SIG-M5 treated with dmso at 0.1 percent for 504 hours (cell line): ENCODE data around the gene EXOSC6.
"Not testable (repeated sequence)": the region's sequence is repeated elsewhere in the genome, so short reads cannot be mapped to it uniquely, and the experiment has no call there.

ENCODE experiments used
- DNase-seq: peaks from one replicate; lab custom pipeline; 2025; ENCODE audit not compliant: unreplicated experiment; lab: John Stamatoyannopoulos, UW

The EXOSC6 gene

GRCh38 chr16:70200063-70200462, 51.7 kb downstream of the EXOSC6 start:
- not testable (repeated sequence) for DNase-seq

DNA sequence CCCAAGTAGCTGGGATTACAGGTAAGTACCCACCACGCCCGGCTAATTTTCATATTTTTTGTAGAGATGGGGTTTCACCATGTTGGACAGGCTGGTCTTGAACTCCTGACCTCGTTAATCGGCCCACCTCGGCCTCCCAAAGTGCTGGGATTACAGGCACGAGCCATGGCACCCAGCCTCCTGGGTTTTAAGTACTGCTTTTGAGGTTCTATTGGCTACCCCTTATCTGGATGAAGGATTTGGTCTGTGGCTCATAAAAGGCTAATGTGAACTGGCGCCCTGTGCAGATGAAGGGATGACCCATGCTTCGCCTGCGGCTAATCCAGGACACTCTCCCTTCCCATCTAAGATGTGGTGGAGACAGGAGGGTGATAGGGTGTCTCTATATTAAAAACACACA, 52.6 kb downstream of the EXOSC6 start:
- DNase-seq: not testable (repeated sequence)

- not testable (repeated sequence) for DNase-seq
Observed at GRCh38 chr16:70198666-70199065, 53.1 kb downstream of the EXOSC6 start.

- DNase-seq: not testable (repeated sequence)
Observed at GRCh38 chr16:70198230-70198629, 53.5 kb downstream of the EXOSC6 start.

DNA sequence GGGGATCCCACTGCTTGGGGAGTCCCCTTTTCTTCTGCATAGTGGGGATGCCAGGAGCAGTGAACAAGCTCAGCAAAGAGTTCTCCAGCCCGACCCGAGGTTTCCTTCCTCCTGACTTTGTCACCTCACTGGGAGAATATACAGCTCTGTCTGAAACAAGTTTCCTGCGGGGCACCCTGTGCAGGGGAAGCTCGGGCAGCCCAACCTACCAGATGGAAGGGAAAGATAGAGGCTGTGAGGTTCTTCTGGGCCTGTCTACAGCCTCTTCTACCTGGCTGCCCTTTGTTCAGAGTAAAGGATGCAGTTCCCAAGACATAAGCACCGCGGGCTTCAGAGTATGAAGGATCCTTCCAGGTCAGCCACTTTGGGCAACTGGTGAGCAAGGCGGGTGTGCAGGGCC, 54.1 kb downstream of the EXOSC6 start:
- DNase-seq: not testable (repeated sequence)
